Measurements from ENCODE around the gene AP1M1. TPM values are rescaled to one million over a fixed set of nuclear protein-coding genes. Genes with fewer than 3 reads are reported as not detected.
"Not testable (repeated sequence)": the region's sequence is repeated elsewhere in the genome, so short reads cannot be mapped to it uniquely, and the experiment has no call there.

Gene AP1M1
- total RNA-seq, 2 experiments from 2014 or later: 100 to 113 TPM

DNA sequence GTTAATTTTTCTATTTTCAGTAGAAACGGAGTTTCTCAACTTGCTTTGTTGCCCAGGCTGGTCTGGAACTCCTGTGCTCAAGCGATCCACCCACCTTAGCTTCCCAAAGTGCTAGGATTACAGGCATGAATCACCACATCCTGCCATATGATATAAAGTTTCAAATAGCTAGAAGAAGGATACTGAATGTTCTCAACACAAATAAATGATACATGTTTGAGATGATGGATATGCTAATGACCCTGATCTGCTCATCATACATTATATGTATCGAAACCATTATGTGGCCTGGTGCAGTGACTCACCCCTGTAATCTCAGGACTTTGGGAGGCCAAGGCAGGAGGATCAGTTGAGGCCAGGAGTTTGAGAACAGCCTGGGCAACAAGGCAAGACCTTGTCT is 35.9 kb upstream of the AP1M1 start:
- CTCF ChIA-PET: interaction anchor here (0.6 to 1.3 kb wide), 2 partner anchors 99 to 875 kb away, joined by 3 to 5 read pairs; no protein-coding TSS in a partner anchor
- H3K4me3 Mint-ChIP-seq: no peak overlapping the region
- H3K4me1 Mint-ChIP-seq (ENCODE audit: low read depth): peaks cover 18% of the 10 kb centered on the region
- no peaks in the 10 kb centered on the region for H3K27me3 Mint-ChIP-seq
- peaks cover 10% of the 10 kb centered on the region for H3K36me3 Mint-ChIP-seq
- peak overlapping the region; percentile 18 for H3K27ac Mint-ChIP-seq
- DNase-seq: peak; percentile 64
- intact Hi-C loops (cut with micrococcal nuclease): loop anchor here (5.0 kb wide), 1 partner anchor 45 kb away; no protein-coding TSS in a partner anchor
- no peaks in the 10 kb centered on the region for H3K9me3 Mint-ChIP-seq
- POLR2A ChIA-PET: interaction anchor here (0.7 to 1.9 kb wide), 2 partner anchors 9 to 18 kb away, joined by 4 to 6 read pairs; partner anchors contain the start of gene HSH2D

DNA sequence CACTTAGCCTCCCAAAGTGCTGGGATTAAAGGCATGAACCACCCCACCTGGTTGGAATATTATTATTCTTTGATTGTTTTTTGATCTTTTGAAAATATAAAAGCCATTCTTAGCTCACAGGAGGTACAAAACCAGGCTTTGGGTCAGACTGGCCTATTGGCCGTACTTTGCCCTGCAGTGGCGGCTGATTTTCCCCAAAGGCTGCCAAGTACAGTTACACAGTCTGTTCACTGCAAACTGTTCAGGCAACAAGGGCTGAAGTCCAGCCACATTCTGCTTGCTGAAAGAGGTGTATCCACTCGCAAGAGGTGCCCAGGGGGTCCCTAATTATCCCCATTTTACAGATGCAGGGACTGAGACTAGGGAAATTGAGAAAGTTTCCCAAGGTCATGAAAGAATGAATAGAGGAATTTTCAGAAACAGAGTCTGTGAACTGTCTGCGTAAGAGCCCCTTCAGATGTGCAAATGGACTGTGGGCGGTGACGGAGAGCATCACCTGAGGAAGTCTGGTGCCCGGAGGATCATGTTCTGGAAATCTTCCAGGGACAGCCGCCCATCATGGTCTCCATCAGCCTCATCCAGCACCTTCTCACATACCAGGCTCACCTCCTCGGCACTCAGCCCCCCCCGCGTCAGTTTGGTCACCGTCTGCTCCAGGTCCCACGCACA is 33.4 kb upstream of the AP1M1 start:
- Mint-ChIP-seq H3K27ac (no peak overlapping the region), H3K27me3 (no peaks in the 10 kb centered on the region), H3K4me1 (ENCODE audit: low read depth) (peaks cover 24% of the 10 kb centered on the region), H3K4me3 (no peak overlapping the region), H3K36me3 (no peaks in the 10 kb centered on the region), H3K9me3 (peaks cover 5% of the 10 kb centered on the region)
- no peak for DNase-seq
- ChIA-PET POLR2A (no interaction called here), CTCF (interaction anchor here (0.8 kb wide), 1 partner anchor 15 kb away, joined by 3 read pairs; no protein-coding TSS in a partner anchor)
- intact Hi-C loops (cut with micrococcal nuclease): loop anchor here (5.0 kb wide), 1 partner anchor 47 kb away; no protein-coding TSS in a partner anchor

DNA sequence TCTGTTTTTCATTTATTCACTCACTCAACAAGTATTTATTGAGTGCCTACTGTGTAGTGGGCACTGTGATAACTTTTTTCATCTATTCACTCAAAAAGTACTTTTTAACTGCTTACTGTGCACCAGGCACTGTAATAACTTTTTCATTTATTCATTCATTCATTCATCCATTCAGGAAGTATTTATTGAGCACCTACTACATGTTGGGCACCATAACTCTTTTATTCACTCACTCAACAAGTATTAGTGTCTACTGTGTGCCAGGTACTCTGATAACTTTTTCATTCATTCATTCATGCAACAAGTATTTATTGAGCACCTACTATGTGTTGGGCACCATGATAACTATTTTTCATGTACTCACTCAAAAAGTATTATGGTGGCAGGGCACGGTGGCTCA is 31.3 kb upstream of the AP1M1 start:
- Mint-ChIP-seq H3K4me1 (ENCODE audit: low read depth) (peaks cover 12% of the 10 kb centered on the region), H3K27ac (no peak overlapping the region), H3K36me3 (no peaks in the 10 kb centered on the region), H3K27me3 (no peaks in the 10 kb centered on the region), H3K4me3 (no peak overlapping the region), H3K9me3 (peaks cover 5% of the 10 kb centered on the region)
- intact Hi-C loops (cut with micrococcal nuclease): no loop called here
- ChIA-PET POLR2A (no interaction called here), CTCF (no interaction called here)
- DNase-seq: no peak

DNA sequence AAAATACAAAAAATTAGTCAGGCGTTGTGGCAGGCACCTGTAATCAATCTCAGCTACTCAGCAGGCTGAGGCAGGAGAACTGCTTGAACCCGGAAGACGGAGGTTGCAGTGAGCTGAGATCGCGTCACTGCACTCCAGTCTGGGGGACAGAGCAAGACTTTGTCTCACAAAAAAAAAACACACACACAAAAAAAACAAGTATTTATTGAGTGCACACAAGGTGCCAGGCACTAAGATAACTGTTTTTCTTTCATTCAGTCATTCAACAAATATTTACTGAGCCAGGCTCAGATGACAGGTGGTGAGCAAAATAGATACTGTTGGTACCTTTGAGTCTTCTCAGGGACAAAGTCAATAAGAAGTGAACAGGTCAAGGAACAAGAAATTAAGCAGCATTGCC is 30.7 kb upstream of the AP1M1 start:
- no peak overlapping the region for H3K4me3 Mint-ChIP-seq
- intact Hi-C loops (cut with micrococcal nuclease): no loop called here

DNA sequence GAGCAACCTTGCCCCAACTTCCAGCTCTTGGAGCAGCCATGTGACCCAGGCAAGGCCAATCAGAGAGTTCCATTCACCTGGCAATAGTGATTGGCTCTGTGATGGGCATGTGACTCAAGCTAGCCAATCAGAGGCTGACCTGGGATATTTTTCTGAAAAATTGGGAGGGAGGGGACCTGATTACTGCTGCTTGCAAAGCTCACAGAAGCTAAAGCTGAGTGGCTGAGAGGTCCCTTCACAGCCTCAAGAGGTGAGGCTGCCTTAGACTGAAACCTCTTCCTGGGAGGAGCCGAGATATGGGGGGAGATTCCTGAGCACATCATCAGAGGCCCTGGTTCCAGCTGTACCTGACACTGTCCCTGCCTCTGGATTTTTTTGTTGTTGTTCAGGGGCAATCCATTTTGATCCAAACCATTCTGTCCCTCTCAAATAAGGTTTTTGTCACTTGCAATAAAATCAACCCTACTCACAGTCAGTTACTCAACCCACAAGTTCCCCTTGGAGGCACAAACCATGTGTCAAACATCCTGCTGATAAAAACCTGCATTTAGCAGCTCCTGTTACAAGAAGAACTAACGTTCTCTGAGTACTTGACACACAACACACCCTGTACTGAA is 29.1 kb upstream of the AP1M1 start:
- Mint-ChIP-seq H3K4me1 (ENCODE audit: low read depth) (peaks cover 6% of the 10 kb centered on the region), H3K4me3 (no peak overlapping the region), H3K36me3 (no peaks in the 10 kb centered on the region), H3K9me3 (peaks cover 5% of the 10 kb centered on the region), H3K27me3 (no peaks in the 10 kb centered on the region), H3K27ac (no peak overlapping the region)
- DNase-seq: no peak
- intact Hi-C loops (cut with micrococcal nuclease): no loop called here
- ChIA-PET CTCF (interaction anchor here (0.6 to 0.9 kb wide), 4 partner anchors 13 to 106 kb away, joined by 3 to 4 read pairs (median 3); no protein-coding TSS in a partner anchor), POLR2A (no interaction called here)

More for the DNA sequence above, 30.7 kb upstream of the AP1M1 start:
- no peak for DNase-seq
- no peaks in the 10 kb centered on the region for H3K36me3 Mint-ChIP-seq
- POLR2A ChIA-PET: no interaction called here
- H3K4me1 Mint-ChIP-seq (ENCODE audit: low read depth): peaks cover 6% of the 10 kb centered on the region
- H3K27me3 Mint-ChIP-seq: no peaks in the 10 kb centered on the region
- H3K9me3 Mint-ChIP-seq: peaks cover 5% of the 10 kb centered on the region
- CTCF ChIA-PET: no interaction called here
- no peak overlapping the region for H3K27ac Mint-ChIP-seq

DNA sequence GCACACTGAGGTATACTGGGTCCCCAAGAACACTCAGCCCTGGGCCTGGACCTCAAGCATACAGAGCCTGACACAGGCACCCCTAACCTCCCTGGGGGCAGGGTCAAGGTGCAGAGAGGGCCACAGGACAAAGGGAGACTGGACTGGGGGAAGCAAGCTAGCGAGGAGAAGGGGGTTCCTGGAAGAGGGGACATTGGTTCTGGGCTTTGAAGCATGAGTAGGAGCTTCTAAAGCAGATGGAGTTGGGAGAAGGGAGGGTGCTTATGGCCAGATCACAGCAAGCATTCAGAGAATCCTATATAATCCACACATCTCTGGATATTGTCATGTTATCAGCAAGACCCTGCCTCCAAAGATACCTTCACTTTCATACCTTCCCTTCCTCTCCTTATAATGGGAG is 27.6 kb upstream of the AP1M1 start:
- no peak for DNase-seq
- Mint-ChIP-seq H3K36me3 (no peaks in the 10 kb centered on the region), H3K9me3 (peaks cover 8% of the 10 kb centered on the region), H3K4me3 (no peak overlapping the region), H3K27me3 (no peaks in the 10 kb centered on the region), H3K27ac (no peak overlapping the region), H3K4me1 (ENCODE audit: low read depth) (peaks cover 6% of the 10 kb centered on the region)
- POLR2A ChIA-PET: no interaction called here
- intact Hi-C loops (cut with micrococcal nuclease): no loop called here
- CTCF ChIA-PET: interaction anchor here (1.1 kb wide), 1 partner anchor 12 kb away, joined by 4 read pairs; no protein-coding TSS in a partner anchor

DNA sequence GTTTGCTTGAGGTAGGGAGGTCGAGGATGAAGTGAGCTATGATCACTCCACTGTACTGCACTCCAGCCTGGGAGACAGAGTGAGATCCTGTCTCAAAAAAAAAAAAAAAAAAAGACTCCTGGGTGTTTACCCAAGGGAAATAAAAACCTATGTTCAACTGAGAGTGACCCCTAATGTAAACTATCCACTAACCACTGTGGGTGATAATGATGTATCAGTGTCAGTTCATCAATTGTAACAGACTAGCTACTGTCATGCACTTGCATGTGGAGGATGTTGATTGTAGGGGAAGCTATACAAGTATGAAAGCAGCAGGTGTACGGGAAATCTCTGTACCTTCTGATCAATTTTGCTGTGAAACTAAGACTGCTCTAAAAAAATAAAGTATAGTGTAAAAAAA is 21.8 kb upstream of the AP1M1 start:
- ChIA-PET POLR2A (interaction anchor here (0.6 kb wide), 1 partner anchor 72 kb away, joined by 3 read pairs; no protein-coding TSS in a partner anchor), CTCF (interaction anchor here (0.7 to 1.0 kb wide), 3 partner anchors 26 to 114 kb away, joined by 3 to 4 read pairs (median 4); partner anchors contain the start of gene RAB8A)
- no peaks in the 10 kb centered on the region for H3K36me3 Mint-ChIP-seq
- intact Hi-C loops (cut with micrococcal nuclease): no loop called here
- no peak overlapping the region for H3K4me3 Mint-ChIP-seq
- H3K27ac Mint-ChIP-seq: no peak overlapping the region
- peaks cover 3% of the 10 kb centered on the region for H3K9me3 Mint-ChIP-seq
- no peaks in the 10 kb centered on the region for H3K4me1 Mint-ChIP-seq (ENCODE audit: low read depth)
- DNase-seq: no peak
- H3K27me3 Mint-ChIP-seq: no peaks in the 10 kb centered on the region

DNA sequence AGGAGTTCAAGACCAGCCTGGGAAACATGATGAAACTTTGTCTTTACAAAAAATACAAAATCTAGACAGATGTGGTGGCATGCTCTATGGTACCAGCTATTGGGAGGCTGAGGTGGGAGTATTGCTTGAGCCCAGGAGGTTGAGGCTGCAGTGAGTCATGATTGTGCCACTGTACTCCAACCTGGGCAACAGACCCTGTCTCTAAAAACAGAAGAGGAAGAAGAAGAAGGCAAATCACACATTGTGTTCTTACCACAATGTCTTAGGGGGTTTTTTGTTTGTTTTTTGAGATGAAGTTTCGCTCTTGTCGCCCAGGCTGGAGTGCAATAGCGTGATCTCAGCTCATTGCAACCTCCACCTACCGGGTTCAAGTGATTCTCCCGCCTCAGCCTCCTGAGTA is 18.8 kb upstream of the AP1M1 start:
- intact Hi-C loops (cut with micrococcal nuclease); H3K27ac Mint-ChIP-seq; H3K9me3 Mint-ChIP-seq; H3K36me3 Mint-ChIP-seq; H3K27me3 Mint-ChIP-seq; H3K4me3 Mint-ChIP-seq; DNase-seq; H3K4me1 Mint-ChIP-seq (ENCODE audit: low read depth); POLR2A ChIA-PET: not testable (repeated sequence)
- CTCF ChIA-PET: interaction anchor here (1.0 to 5.9 kb wide), 2 partner anchors 15 to 137 kb away, joined by 3 to 45 read pairs; no protein-coding TSS in a partner anchor

DNA sequence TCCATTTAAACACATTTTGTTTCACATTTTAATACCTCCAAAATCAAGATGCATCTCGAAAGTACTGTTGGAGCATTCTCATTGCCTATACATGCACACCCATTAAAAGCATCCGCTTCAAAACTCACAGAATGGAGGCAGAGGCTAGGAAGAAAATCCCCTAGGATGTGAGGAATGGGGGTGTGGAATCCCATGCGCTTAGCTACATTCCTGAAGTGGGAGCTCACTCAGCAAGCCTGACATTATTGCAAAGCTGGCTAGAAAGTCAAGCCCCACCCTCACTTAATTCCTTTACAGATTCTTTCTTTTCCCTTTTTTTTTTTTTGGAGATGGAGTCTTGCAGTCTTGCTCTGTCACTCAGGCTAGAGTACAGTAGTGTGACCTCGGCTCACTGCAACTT is 17.1 kb upstream of the AP1M1 start:
- H3K4me3 Mint-ChIP-seq: no peak overlapping the region
- peaks cover 4% of the 10 kb centered on the region for H3K27me3 Mint-ChIP-seq
- H3K4me1 Mint-ChIP-seq (ENCODE audit: low read depth): peaks cover 13% of the 10 kb centered on the region
- no peaks in the 10 kb centered on the region for H3K9me3 Mint-ChIP-seq
- DNase-seq: no peak
- no peak overlapping the region for H3K27ac Mint-ChIP-seq
- CTCF ChIA-PET: interaction anchor here (0.7 to 5.9 kb wide), 7 partner anchors 20 to 156 kb away, joined by 3 to 45 read pairs (median 4); no protein-coding TSS in a partner anchor
- peaks cover 5% of the 10 kb centered on the region for H3K36me3 Mint-ChIP-seq
- intact Hi-C loops (cut with micrococcal nuclease): loop anchor here (10.0 kb wide), 1 partner anchor 346 kb away; no protein-coding TSS in a partner anchor
- POLR2A ChIA-PET: interaction anchor here (0.6 kb wide), 1 partner anchor 159 kb away, joined by 3 read pairs; no protein-coding TSS in a partner anchor

DNA sequence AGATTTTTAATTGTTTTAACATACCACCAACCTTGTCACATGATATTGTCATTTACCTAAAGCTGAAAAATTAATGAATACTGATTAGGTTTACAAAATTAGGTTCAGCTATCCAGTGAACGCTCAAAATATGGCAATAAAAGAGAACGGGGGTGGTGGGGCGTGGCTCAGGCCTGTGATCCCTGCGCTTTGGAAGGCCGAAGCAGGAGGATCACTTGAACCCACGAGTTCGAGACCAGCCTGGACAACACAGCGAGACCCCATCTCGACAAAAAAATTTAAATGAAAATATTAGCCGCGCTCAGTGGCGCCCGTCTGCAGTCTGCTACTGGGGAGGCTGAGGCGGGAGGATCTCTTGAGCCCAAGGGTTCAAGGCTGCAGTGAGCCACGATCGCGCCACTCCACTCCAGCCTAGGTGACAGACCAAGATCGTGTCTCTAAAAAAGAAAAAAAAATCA is 13.0 kb upstream of the AP1M1 start:
- Mint-ChIP-seq H3K27me3 (peaks cover 4% of the 10 kb centered on the region), H3K9me3 (no peaks in the 10 kb centered on the region), H3K36me3 (peaks cover 21% of the 10 kb centered on the region), H3K27ac (peak overlapping the region; percentile 94), H3K4me1 (ENCODE audit: low read depth) (peaks cover 28% of the 10 kb centered on the region), H3K4me3 (peak overlapping the region; percentile 98)
- POLR2A ChIA-PET: interaction anchor here (0.8 to 1.9 kb wide), 5 partner anchors 13 to 143 kb away, joined by 3 to 11 read pairs (median 3); partner anchors contain the start of gene AP1M1
- intact Hi-C loops (cut with micrococcal nuclease): loop anchor here (1.0 to 10.0 kb wide), 7 partner anchors 13 to 556 kb away; partner anchors contain the start of genes AP1M1 and RAB8A
- no peak for DNase-seq
- CTCF ChIA-PET: interaction anchor here (0.8 to 3.2 kb wide), 23 partner anchors 12 to 804 kb away, joined by 3 to 62 read pairs (median 5); partner anchors contain the start of genes AP1M1 and TPM4

DNA sequence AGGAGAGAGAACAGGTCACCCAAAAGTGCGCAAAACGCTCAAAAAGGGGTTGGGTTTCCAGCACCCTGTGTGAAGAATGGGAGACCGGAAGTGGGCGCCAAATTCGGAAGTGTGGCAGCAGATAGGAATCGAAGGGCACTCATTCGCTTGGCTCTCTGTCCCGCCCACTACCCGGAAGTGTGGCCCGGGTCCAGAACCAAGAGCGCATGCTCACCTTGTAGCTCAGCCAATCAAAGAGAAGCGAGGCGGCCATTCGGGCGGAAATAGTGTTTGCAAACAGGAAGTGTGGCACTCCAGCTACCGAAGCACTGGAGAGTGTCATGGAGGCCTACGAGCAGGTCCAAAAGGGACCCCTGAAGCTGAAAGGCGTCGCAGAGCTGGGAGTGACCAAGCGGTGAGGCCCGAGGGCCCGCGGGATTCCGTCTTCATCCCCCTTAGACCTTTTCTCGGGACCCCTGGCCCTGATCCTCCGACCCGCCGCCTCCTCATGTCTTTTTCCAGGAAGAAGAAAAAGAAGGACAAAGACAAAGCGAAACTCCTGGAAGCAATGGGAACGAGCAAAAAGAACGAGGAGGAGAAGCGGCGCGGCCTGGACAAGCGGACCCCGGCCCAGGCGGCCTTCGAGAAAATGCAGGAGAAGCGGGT is 12.5 kb upstream of the AP1M1 start, which contains the start of gene FAM32A:
FAM32A (plus strand) TSS at position 288 of the 645 bp plus-strand sequence; CDS start at position 321, 33 bp downstream.
- Mint-ChIP-seq H3K27ac (peak within 1 kb of the TSS; percentile 94), H3K4me3 (peak within 1 kb of the TSS; percentile 98), H3K9me3 (no peaks in the 10 kb centered on the region), H3K4me1 (ENCODE audit: low read depth) (peaks cover 28% of the 10 kb centered on the region), H3K27me3 (peaks cover 4% of the 10 kb centered on the region), H3K36me3 (peaks cover 23% of the 10 kb centered on the region)
- CTCF ChIA-PET: interaction anchor here (0.6 to 3.2 kb wide), 29 partner anchors 10 to 804 kb away, joined by 3 to 62 read pairs (median 4); partner anchors contain the start of genes AP1M1, RAB8A and TPM4
- intact Hi-C loops (cut with micrococcal nuclease): loop anchor here (1.0 to 10.0 kb wide), 7 partner anchors 12 to 556 kb away; partner anchors contain the start of genes AP1M1 and RAB8A
- peak; percentile 100 for DNase-seq
- POLR2A ChIA-PET: interaction anchor here (0.8 to 1.9 kb wide), 8 partner anchors 12 to 349 kb away, joined by 3 to 11 read pairs (median 3); partner anchors contain the start of genes AP1M1 and HSH2D

Measured in activated CD4-positive, alpha-beta memory T cell treated with anti-CD3 and anti-CD28 coated beads for 36 hours (primary cell).